ENCODE results near the gene MCM7. TPM values are rescaled to one million over a fixed set of nuclear protein-coding genes. Genes with fewer than 3 reads are reported as not detected.

MCM7 gene
- total RNA-seq, 4 donors from 2014 or later = 31.8 to 67.3 (median 63.1) TPM

DNA sequence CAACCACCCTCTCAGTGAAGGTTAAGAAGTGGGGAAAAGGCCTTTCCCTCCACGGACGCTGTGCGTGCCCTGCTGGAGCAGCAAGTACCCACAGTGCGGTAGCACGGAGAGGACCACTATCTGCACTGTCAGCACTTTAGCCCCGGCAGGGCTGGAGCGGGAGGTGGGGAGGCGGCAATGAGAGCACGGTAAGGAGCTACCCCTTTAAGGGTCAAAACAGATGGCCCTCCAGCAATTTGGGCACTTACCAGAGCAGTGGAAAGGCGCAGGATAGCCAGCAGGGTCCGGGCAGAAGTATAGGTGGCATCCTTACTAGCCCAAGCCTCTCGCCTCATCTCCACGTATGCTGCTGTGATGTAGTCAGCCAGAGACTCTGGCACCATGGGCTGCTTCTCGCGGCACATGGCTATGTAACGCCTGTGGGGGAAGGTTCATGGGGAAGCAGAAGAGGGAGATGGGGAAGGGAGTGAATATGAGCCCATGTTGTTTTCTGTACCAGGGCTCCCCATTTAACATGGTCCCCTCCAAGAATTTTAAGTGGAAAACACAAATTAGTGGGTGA, 7.2 kb downstream of the MCM7 start:
- Histone ChIP-seq H3K27ac (no peak overlapping the region), H3K4me3 (no peak overlapping the region), H3K9me3 (no peaks in the 10 kb centered on the region), H3K27me3 (no peaks in the 10 kb centered on the region), H3K36me3 (peaks cover 39 to 93% (median 75%) of the 10 kb centered on the region in 3 donors), H3K4me1 (peaks cover 0 to 49% (median 12%) of the 10 kb centered on the region in 3 donors)
- WGBS, 2 donors = 87 to 91% methylated on average over 11 to 15 of the region's 16 CpGs
- no peak for DNase-seq
- intact Hi-C loops (cut with DNase I) = no loop called here
- TF ChIP-seq POLR2A (IDR thresholded peaks at IDR 0.05) = no peak
- TF ChIP-seq, protein P1, sequence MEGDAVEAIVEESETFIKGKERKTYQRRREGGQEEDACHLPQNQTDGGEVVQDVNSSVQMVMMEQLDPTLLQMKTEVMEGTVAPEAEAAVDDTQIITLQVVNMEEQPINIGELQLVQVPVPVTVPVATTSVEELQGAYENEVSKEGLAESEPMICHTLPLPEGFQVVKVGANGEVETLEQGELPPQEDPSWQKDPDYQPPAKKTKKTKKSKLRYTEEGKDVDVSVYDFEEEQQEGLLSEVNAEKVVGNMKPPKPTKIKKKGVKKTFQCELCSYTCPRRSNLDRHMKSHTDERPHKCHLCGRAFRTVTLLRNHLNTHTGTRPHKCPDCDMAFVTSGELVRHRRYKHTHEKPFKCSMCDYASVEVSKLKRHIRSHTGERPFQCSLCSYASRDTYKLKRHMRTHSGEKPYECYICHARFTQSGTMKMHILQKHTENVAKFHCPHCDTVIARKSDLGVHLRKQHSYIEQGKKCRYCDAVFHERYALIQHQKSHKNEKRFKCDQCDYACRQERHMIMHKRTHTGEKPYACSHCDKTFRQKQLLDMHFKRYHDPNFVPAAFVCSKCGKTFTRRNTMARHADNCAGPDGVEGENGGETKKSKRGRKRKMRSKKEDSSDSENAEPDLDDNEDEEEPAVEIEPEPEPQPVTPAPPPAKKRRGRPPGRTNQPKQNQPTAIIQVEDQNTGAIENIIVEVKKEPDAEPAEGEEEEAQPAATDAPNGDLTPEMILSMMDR (IDR thresholded peaks at IDR 0.05) = no peak

DNA sequence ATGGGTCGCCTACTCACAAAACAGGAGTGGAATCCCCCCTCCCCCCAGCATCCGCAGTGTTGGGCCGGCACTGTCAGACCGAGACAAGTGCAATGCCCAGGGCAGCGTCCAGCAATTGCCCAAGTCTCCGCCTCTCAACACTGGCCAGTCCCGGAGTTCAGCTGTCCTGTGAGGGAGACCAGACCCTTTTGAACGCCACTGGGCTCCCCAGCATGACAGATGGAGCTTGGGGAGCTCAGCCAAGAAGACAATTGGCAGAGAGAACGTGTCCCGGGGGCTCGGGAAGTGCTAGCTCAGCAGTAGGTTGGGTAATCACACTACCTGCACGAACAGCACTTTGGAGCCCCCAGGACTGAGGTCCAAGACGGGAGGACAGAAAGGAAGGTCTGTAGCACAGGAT, 7.7 kb downstream of the MCM7 start:
- intact Hi-C loops (cut with DNase I) = no loop called here
- Histone ChIP-seq H3K4me3 (no peak overlapping the region), H3K9me3 (no peaks in the 10 kb centered on the region), H3K4me1 (peaks cover 0 to 46% (median 10%) of the 10 kb centered on the region in 3 donors), H3K36me3 (peaks cover 39 to 87% (median 70%) of the 10 kb centered on the region in 3 donors), H3K27me3 (no peaks in the 10 kb centered on the region), H3K27ac (no peak overlapping the region)
- no peak for TF ChIP-seq POLR2A (IDR thresholded peaks at IDR 0.05)
- TF ChIP-seq, protein P1 (IDR thresholded peaks at IDR 0.05) = no peak
- no peak for DNase-seq
- WGBS, 2 donors = 56 to 60% methylated on average over 1 to 9 of the region's 13 CpGs

DNA sequence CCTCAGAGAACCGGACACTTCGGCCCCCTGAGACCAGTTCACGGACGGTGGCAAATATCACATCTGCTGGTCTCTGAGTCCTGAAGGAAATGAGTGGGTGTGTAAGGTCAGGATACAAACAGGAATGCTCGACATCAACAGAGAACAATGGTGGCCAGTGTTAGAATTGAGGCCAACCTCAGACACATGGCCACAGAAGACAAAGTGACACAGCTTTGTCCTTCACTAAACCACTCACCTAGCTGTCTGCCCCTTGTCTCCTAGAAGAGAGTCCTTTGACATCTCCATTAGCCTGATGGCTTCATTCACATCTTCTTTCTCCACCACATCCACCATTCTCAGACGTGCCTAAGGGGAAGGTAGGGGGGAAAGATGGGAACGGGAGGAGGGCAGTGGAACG, 8.1 kb downstream of the MCM7 start:
- 52 to 70% methylated on average over 6 to 7 of the region's 8 CpGs for WGBS, 2 donors
- Histone ChIP-seq H3K27ac (no peak overlapping the region), H3K36me3 (peaks cover 36 to 83% (median 65%) of the 10 kb centered on the region in 3 donors), H3K27me3 (no peaks in the 10 kb centered on the region), H3K4me3 (no peak overlapping the region), H3K4me1 (peaks cover 4 to 46% (median 15%) of the 10 kb centered on the region in 3 donors), H3K9me3 (no peaks in the 10 kb centered on the region)
- intact Hi-C loops (cut with DNase I) = no loop called here
- DNase-seq = no peak
- TF ChIP-seq, protein P1 (IDR thresholded peaks at IDR 0.05) = no peak
- TF ChIP-seq POLR2A (IDR thresholded peaks at IDR 0.05) = no peak

DNA sequence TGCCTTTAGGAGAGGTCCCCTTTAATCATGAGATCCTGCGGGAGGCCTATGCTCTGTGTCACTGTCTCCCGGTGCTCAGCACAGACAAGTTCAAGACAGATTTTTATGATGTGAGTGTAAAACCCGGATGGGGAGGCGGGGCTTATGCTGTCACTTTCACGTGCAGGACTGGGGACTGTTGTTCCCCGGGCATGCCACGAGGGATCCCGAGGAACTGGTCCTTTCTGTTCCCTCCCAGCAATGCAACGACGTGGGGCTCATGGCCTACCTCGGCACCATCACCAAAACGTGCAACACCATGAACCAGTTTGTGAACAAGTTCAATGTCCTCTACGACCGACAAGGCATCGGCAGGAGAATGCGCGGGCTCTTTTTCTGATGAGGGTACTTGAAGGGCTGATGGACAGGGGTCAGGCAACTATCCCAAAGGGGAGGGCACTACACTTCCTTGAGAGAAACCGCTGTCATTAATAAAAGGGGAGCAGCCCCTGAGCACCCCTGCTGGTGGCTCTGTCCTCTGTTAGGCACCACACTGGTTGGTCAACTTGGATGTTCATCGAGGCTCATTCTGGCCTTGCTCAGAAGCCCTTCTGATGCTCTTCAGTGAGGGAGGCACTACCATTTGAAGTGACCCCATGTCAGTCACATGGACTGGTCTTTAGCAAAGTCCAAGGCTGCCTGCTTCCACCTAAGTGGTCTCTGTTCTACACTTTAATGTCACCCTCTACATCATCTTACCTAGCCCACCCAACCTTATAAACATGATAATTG, 9.6 kb downstream of the MCM7 start:
- no peak for DNase-seq
- Histone ChIP-seq H3K27ac (peak overlapping the region in 1 of 4 donors; percentile 87), H3K4me3 (no peak overlapping the region), H3K36me3 (peaks cover 25 to 68% (median 55%) of the 10 kb centered on the region in 3 donors), H3K9me3 (no peaks in the 10 kb centered on the region), H3K27me3 (no peaks in the 10 kb centered on the region), H3K4me1 (peaks cover 5 to 47% (median 17%) of the 10 kb centered on the region in 3 donors)
- intact Hi-C loops (cut with DNase I) = no loop called here
- 40 to 79% methylated on average over 7 to 10 of the region's 19 CpGs for WGBS, 2 donors
- TF ChIP-seq POLR2A (IDR thresholded peaks at IDR 0.05) = no peak
- TF ChIP-seq, protein P1 (IDR thresholded peaks at IDR 0.05) = no peak
